Neuron (in vitro differentiated cells): ENCODE measurements around the gene COL18A1.
"Not testable (repeated sequence)": the region's sequence is repeated elsewhere in the genome, so short reads cannot be mapped to it uniquely, and the experiment has no call there.

Source experiments
- H2AFZ ChIP-seq: one replicate; pipeline ENCODE4 v1.6.1; 2013; ENCODE audit warnings: low read depth, mild to moderate bottlenecking, inconsistent platforms, low read length, moderate library complexity
- H3K27me3 ChIP-seq: one replicate; pipeline ENCODE4 v1.6.1; 2013; ENCODE audit warnings: low read length; ENCODE audit not compliant: insufficient read depth
- H3K36me3 ChIP-seq: one replicate; pipeline ENCODE4 v1.6.1; 2013; ENCODE audit warnings: low read length; ENCODE audit not compliant: insufficient read depth
- H3K4me1 ChIP-seq: one replicate; pipeline ENCODE4 v1.6.1; 2013; ENCODE audit warnings: low read length; ENCODE audit not compliant: insufficient read depth
- H3K4me3 ChIP-seq: 2 replicates; pipeline ENCODE4 v1.5.1; 2013; ENCODE audit warnings: mild to moderate bottlenecking, low read length, moderate library complexity
- H3K9me3 ChIP-seq: one replicate; pipeline ENCODE4 v1.6.1; 2013; ENCODE audit warnings: low read length

Gene COL18A1

DNA sequence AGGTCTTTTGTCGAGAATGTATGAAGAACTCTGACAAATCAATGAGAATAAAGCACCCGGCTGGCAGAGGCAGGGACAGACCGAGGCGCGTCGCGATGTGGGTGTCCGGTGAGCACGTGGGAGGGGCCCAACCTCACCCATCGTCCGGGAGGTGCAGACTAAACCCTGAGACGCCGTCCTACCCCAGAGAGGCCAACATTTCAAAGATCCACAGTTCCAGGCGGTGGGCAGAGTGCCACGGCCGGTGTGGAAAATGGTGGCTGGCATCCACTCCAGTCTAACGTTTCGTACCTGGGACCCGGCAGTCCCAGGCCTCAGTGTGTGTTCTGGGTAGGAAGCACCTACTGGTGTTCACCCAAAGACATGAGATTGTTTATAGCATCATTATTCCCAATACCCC, 41.7 kb upstream of the COL18A1 start:
- H3K4me1 ChIP-seq: peaks cover 19% of the 10 kb centered on the region
- H3K9me3 ChIP-seq, H2AFZ ChIP-seq, H3K4me3 ChIP-seq, H3K27me3 ChIP-seq, H3K36me3 ChIP-seq: not testable (repeated sequence)

DNA sequence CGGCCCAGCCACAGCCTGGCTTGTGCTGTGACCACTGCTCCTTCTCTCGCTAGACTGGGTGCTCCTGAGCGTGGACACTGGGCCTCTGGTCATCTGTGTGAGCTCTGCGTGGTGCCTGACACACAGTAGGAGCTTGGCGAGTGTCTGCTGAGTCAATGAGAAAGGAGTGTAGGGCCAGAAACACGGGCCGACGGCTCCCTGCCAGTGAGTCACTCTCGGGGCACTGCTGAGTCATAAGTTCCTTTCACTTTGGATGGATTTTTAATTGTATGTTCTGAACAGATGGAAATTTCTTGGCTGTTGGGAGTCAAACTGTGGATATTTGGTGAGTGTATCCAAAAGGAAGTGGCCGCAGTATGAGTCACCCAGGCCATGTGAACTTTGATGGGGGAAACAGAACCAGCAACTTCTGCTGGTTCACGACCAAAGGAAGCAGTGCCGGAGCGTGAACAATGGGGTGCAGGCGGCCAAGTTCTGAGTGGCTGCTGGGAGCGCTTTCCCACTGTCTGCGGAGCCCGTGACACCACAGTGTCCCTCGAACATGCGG, 41.0 kb upstream of the COL18A1 start:
- Histone ChIP-seq H3K27me3 (peaks cover 4% of the 10 kb centered on the region), H2AFZ (no peak overlapping the region), H3K4me1 (peaks cover 19% of the 10 kb centered on the region), H3K9me3 (no peaks in the 10 kb centered on the region), H3K4me3 (no peak overlapping the region), H3K36me3 (no peaks in the 10 kb centered on the region)

DNA sequence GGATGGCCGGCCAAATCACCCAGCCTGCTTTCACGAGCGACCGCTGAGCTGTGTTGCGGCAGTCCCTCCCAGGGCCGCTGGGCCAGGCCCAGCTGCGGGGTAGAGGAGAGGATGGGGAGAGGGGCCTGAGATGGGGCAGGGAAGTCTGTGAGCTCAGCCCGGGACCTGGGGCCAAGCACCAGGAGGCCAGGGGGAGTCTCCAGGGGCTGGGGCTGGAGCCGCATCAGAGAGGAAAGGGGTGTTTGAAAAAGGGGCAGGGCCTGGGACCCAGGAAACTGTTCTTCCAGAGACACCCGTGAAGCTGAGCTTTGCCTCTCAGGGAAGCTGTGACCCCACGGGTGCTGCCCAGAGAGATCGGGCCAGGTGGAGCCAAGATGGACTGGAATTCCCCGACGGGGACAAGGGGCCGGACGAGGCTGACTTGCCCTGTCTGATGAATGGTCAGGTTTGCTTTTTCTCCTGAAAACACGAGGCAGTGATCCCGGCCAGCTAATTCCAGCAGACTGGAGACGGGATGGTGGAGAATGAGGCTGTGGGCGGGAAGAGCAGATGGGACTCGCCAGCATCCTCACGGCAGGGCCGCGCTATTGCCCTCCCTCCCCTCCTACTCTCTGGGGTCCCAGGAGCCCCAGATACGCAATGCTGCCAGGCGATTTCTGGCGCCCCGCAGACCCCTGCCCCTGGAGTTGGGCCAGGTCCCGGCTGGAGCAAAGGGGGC, 40.3 kb upstream of the COL18A1 start:
- H3K4me1 ChIP-seq: peaks cover 15% of the 10 kb centered on the region
- no peak overlapping the region for H3K4me3 ChIP-seq

DNA sequence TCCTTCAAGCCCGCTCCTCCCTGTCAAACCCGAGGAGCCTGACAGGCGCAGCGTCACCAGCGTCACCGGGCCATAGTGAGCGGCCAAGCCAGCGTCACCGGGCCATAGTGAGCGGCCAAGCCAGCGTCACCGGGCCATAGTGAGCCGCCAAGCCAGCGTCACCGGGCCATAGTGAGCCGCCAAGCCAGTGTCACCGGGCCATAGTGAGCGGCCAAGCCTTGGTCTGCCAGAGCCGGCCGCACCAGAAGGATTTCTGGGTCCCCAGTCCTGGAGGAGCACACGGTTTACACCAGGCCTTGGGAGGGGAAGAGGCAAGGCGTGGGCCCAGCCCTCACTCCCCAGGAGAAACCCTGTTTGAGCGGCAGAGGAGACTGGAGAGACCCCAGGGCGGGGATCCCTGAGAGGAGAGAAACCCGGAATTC, 39.8 kb upstream of the COL18A1 start:
- no peaks in the 10 kb centered on the region for H3K9me3 ChIP-seq
- peaks cover 10% of the 10 kb centered on the region for H3K4me1 ChIP-seq
- no peak overlapping the region for H3K4me3 ChIP-seq
- peaks cover 4% of the 10 kb centered on the region for H3K27me3 ChIP-seq
- no peak overlapping the region for H2AFZ ChIP-seq
- H3K36me3 ChIP-seq: no peaks in the 10 kb centered on the region

More for the DNA sequence above, 40.3 kb upstream of the COL18A1 start:
- H3K36me3 ChIP-seq: no peaks in the 10 kb centered on the region
- H3K9me3 ChIP-seq: no peaks in the 10 kb centered on the region
- H2AFZ ChIP-seq: no peak overlapping the region
- H3K27me3 ChIP-seq: peaks cover 4% of the 10 kb centered on the region

DNA sequence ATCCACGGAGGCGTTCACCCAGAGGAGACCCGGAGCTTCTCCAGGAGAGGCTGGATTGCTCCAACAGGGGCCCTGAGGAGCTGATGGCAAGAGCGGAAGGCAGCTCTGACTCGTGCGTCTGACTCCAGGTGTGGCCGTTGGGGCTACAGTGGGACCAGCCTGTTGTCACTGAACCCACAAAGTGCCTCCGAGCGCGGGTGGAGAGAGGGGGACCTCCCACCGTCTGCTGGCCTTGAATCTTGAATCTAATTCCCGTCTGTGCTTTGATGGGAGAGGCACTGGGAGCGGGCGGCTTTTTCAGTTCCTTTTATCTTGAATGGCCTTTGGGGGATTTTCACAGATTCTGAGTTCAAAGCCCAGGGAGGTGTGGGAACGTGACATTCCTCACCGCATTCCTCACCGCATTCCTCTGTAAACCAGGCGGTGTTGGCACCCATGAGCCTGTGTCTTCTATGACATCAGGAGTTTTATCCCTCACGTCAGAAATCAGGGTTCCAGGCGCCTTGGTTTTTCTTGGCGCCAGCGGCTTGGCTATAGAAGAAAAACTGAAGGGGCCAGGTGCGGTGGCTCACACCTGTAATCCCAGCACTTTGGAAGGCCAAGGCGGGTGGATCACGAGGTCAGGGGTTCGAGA, 39.2 kb upstream of the COL18A1 start:
- no peaks in the 10 kb centered on the region for H3K9me3 ChIP-seq
- H3K4me1 ChIP-seq: peaks cover 7% of the 10 kb centered on the region
- no peaks in the 10 kb centered on the region for H3K36me3 ChIP-seq
- peaks cover 4% of the 10 kb centered on the region for H3K27me3 ChIP-seq
- no peak overlapping the region for H2AFZ ChIP-seq
- H3K4me3 ChIP-seq: no peak overlapping the region

DNA sequence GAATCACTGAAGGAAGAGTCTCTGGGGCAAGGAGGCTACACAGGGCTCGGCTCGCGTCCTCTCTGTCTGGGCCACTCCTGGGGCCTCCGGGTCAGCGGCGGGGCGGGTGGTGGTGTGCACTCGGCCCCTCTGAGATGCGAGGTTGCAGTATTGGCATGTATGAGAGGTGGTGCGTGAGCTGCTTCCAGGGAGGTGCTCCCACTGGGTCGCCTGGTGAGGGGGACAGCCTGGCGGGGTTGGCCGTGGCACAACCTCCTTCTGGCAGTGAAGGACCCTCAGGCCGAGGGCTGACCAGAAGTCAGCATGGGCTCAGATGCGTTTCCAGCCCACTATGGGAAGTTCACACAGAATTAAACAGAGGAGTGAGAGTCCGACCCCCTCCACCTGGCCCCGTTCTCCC, 38.5 kb upstream of the COL18A1 start:
- H2AFZ ChIP-seq: no peak overlapping the region
- no peaks in the 10 kb centered on the region for H3K36me3 ChIP-seq
- H3K4me3 ChIP-seq: no peak overlapping the region
- H3K9me3 ChIP-seq: no peaks in the 10 kb centered on the region
- H3K27me3 ChIP-seq: peaks cover 4% of the 10 kb centered on the region
- peaks cover 1% of the 10 kb centered on the region for H3K4me1 ChIP-seq

DNA sequence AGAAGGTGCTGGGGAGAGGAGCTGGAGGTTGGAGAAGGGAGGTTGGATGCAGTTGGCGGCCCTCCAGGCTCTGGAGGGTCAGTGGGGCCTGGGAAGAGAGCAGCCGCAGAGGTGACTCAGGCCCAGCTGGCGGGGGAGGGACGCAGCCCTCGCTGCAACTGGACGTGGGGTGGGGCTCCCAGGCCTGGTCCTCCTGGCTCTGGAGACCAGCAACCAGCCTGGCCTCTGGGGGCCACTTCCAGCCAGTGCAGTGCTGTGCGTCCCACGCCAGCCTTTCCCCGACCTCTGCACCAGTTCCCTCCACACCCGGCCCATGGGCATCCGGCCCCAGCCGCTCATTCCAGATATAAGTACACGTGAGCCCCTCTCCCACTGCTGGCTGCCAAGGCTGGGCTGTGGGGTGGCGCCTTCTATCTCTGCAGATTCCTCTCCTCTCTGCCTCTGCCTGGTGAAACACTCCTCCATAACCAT, 38.0 kb upstream of the COL18A1 start:
- H3K4me1 ChIP-seq: peaks cover 2% of the 10 kb centered on the region
- no peaks in the 10 kb centered on the region for H3K9me3 ChIP-seq
- H2AFZ ChIP-seq: no peak overlapping the region
- no peaks in the 10 kb centered on the region for H3K36me3 ChIP-seq
- no peak overlapping the region for H3K4me3 ChIP-seq
- peaks cover 4% of the 10 kb centered on the region for H3K27me3 ChIP-seq

DNA sequence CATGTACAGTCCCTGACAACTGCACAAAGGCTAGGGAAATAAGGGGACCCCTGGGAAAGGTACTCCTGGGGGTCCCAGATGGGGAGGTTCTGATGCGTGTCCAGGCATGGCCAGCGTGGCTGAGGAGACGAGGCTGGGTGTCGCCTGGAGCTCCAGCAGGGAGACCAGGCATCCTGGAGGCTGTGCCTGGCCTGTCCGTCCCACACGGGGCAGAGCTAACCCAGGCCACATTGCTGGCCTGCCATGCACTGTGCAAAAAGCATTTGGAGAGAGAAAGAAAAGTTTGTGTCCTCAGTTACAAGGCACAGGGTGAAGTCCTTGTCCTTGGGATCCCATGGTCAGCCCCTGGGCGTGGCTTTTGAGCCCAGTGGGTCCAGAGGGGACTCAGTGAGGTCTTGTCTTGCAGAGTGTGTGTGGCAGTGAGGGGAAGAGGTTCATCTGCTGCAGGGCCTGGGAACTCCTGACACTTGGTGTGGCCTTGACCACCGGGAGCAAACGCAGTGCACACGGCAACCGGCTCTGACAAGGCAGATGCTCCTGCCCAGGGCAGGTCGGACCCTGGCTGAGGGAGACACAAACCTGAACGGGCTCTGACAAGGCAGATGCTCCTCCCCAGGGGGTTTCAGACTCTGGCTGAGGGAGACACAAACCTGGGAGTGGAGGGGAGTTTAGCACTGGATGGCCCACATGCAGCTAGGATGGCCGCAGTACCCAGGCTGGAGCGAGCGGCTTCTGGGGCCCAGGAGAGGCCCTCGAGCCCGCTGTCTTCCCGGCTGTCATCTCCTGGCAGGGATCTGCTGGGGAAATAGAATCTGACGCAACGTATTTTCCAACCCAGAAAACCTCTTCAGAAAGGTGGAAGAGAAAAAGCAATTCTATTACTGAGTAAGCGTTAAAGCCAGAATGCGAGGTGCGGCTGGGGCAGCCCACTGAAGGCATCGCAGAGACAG, 37.3 kb upstream of the COL18A1 start:
- Histone ChIP-seq H2AFZ (no peak overlapping the region), H3K27me3 (peaks cover 4% of the 10 kb centered on the region), H3K36me3 (no peaks in the 10 kb centered on the region), H3K4me1 (peaks cover 3% of the 10 kb centered on the region), H3K4me3 (no peak overlapping the region), H3K9me3 (no peaks in the 10 kb centered on the region)

DNA sequence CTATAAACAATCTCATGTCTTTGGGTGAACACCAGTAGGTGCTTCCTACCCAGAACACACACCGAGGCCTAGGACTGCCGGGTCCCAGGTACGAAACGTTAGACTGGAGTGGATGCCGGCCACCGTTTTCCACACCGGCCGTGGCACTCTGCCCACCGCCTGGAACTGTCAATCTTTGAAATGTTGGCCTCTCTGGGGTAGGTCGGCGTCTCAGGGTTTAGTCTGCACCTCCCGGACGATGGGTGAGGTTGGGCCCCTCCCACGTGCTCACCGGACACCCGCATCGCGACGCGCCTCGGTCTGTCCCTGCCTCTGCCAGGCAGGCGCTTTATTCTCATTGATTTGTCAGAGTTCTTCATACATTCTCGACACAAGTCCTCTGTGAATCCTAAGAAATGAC, 35.9 kb upstream of the COL18A1 start:
- not testable (repeated sequence) for H3K27me3 ChIP-seq, H3K4me3 ChIP-seq, H3K9me3 ChIP-seq, H3K36me3 ChIP-seq, H2AFZ ChIP-seq, H3K4me1 ChIP-seq

DNA sequence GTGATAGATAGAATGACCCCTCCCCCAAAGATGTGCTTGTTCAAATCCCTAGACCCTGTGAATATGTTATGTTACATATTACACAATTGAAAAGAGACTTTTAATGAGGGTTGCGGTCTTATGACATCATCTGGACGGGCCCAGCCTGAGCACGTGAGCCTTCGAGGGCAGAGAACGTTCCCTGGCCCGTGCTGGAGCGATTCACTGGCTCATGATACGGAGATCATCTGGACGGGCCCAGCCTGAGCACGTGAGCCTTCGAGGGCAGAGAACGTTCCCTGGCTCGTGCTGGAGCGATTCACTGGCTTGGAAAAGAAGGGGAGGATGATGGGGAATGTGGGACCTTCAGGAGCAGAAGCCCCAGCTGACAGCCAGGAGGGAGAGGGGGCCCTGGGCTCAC, 34.4 kb upstream of the COL18A1 start:
- no peak overlapping the region for H2AFZ ChIP-seq
- no peak overlapping the region for H3K4me3 ChIP-seq
- H3K27me3 ChIP-seq: peaks cover 4% of the 10 kb centered on the region
- H3K4me1 ChIP-seq: peaks cover 3% of the 10 kb centered on the region
- no peaks in the 10 kb centered on the region for H3K9me3 ChIP-seq
- no peaks in the 10 kb centered on the region for H3K36me3 ChIP-seq

DNA sequence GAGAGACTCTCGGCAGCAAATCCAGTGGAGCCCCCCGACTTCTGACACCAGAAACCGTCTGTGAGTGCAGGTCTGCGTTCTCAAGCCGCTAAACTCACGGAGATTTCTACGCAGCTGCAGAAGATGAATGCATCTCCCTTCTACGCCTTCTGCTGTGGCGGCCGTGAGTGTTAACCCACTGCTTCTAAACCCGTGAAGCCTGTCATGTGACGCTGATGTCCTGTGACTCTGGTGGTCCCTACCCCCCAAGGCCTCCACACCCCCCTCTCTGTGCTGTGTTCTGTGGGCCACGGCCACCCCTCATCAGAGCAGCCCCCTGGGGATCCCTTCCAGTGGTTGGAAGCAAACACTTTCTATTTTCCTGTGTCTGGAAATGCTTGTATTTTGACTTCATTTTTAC, 33.9 kb upstream of the COL18A1 start:
- Histone ChIP-seq H3K4me1 (peaks cover 3% of the 10 kb centered on the region), H2AFZ (no peak overlapping the region), H3K27me3 (peaks cover 4% of the 10 kb centered on the region), H3K9me3 (no peaks in the 10 kb centered on the region), H3K4me3 (no peak overlapping the region), H3K36me3 (no peaks in the 10 kb centered on the region)

DNA sequence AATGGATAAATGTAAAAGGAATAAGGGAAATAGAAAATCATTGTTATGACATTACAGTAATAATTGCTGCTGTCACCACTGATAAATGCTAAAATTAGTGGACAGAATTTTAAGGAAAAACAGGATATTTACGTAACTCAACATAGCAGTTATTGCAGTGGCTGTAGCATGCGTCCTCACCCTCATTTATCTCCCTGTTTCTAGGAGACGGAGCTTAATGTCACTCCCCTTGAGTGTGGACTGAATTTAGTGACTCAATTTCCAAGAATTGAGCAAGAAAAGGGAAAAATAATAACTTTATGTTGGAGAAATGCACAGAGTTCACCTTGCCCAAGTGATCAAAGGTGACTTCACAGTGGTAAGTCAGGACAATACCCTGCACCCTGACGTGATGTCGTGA, 33.3 kb upstream of the COL18A1 start:
- no peak overlapping the region for H2AFZ ChIP-seq
- H3K4me1 ChIP-seq: peaks cover 3% of the 10 kb centered on the region
- no peaks in the 10 kb centered on the region for H3K36me3 ChIP-seq
- no peaks in the 10 kb centered on the region for H3K9me3 ChIP-seq
- H3K4me3 ChIP-seq: no peak overlapping the region
- peaks cover 4% of the 10 kb centered on the region for H3K27me3 ChIP-seq
